Sigmoid colon (tissue), 7 donors: ENCODE measurements around the gene CTNNA1. TPM values are rescaled to one million over a fixed set of nuclear protein-coding genes. Genes with fewer than 3 reads are reported as not detected.

ENCODE experiments used
- DNase-seq: peaks from one replicate; pipeline ENCODE4 v3.0.0-alpha.2; 2019
- H3K27ac ChIP-seq, 4 donors: fragments of 200-600 bp; sonication (generic); one replicate each; pipeline ENCODE4 v1.5.1; 2016 to 2019; ENCODE audit warnings: mild to moderate bottlenecking in 1 of 4
- H3K27me3 ChIP-seq, 3 donors: fragments of 200-600 bp; sonication (generic); one replicate each; pipeline ENCODE4 v1.5.1; 2019; ENCODE audit warnings: mild to moderate bottlenecking in 1 of 3
- H3K36me3 ChIP-seq, 4 donors: fragments of 200-600 bp; sonication (generic); one replicate each; pipeline ENCODE4 v1.5.1; 2016 to 2019
- H3K4me1 ChIP-seq, 4 donors: fragments of 200-600 bp; sonication (generic); one replicate each; pipeline ENCODE4 v1.5.1; 2017 to 2019
- H3K4me3 ChIP-seq, 4 donors: fragments of 200-600 bp; sonication (generic); one replicate each; pipeline ENCODE4 v1.5.1; 2017 to 2019; ENCODE audit warnings: mild to moderate bottlenecking in 2 of 4, moderate library complexity in 1 of 4
- H3K9me3 ChIP-seq, 4 donors: fragments of 200-600 bp in 3 of 4; sonication (generic) in 3 of 4; one replicate each; pipeline versions ENCODE4 v1.5.1 to v1.6.1; 2013 to 2019
- EP300 ChIP-seq, 4 donors: sonication (generic); formaldehyde crosslinking; IDR thresholded peaks; one replicate each; pipeline ENCODE4 v1.6.1; 2017; ENCODE audit warnings: antibody characterized with exemption in 4 of 4
- POLR2A ChIP-seq, 2 donors: fragments of 450-650 bp; IDR thresholded peaks; one replicate each; pipeline ENCODE4 v1.6.1; 2016; ENCODE audit warnings: antibody characterized with exemption in 2 of 2, mild to moderate bottlenecking in 2 of 2, moderate library complexity in 2 of 2
- POLR2AphosphoS5 ChIP-seq, 4 donors: sonication (generic); formaldehyde crosslinking; IDR thresholded peaks; one replicate each; pipeline ENCODE4 v1.6.1; 2017; ENCODE audit warnings: antibody characterized with exemption in 4 of 4
- WGBS, 2 donors: extraction: QIAGEN DNeasy Blood & Tissue Kit; methylation state at CpG; one replicate each; pipeline ENCODE4 v1.1.7; 2013; 5-methylcytosine and 5-hydroxymethylcytosine counted together
- intact Hi-C: fragments of 100-400 bp; cut with DNase I; formaldehyde crosslinking; loops from one replicate; pipeline ENCODE4 v1.15.1; 2023
- polyA plus RNA-seq, 3 donors: library from polyadenylated mRNA; stranded (reverse); fragments of 200-250 nt; gene quantifications; one replicate each; pipeline ENCODE4 v1.2.3, GENCODE V29; 2013
- total RNA-seq, 4 donors: library from RNA; depleted of rRNA; stranded (reverse); fragments of >200 nt; gene quantifications; one replicate each; pipeline ENCODE4 v1.1.0, GENCODE V29; 2016
- TF ChIP-seq, protein P1 (sequence below), 4 experiments: fragments of 450-650 bp in 3 of 4; fragments of 200-600 bp in 1 of 4; IDR thresholded peaks; one replicate each; pipeline ENCODE4 v1.5.1; 2016 to 2019; ENCODE audit warnings: antibody characterized with exemption in 4 of 4, mild to moderate bottlenecking in 3 of 4, moderate library complexity in 2 of 4
- donor health status: healthy with polysubstance abuse.
- donor health status: Bipolar disorder and iron deficiency.
- donor health status: healthy.

The CTNNA1 gene
- total and polyA plus RNA-seq, 7 donors = 163 to 256 (median 188) TPM

DNA sequence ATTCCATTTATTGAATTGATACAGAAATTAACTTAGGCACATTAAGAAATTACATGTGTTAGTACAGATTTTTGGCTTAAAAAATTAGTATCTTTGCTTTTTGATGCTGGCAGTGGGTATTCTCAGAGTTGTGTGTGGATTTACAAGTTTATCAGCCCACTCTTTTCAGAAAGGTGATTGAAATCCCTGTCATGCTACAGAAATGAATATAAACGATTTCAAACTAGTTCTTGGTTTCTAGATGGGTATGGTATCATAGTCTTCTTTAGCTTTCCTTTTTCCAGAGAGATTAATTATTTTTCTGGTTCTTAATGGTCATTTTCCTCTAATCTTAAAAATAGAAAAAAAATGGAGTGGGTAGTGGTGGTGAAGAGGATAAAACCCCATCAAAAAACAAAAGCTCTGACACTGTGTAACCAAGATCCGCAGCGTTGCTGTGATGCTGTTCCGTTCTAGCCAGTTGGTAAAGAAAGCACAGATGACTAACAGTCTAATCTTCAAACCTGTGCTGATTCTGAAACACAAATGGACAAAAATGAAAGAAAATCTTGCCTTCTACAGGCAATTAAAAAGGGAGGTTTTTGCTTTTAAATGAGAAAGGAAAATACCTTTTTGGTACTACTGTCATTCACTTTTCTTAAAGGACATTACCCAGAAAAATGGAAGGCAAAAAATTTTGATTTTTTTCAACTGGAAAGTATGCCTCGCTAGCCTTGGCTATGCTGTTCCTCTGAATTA lies 116.7 kb downstream of the CTNNA1 start:
- H3K27me3 ChIP-seq = no peaks in the 10 kb centered on the region
- H3K4me3 ChIP-seq = no peak overlapping the region
- no peak overlapping the region for H3K27ac ChIP-seq
- 77 to 79% methylated on average over 5 of the region's 5 CpGs for WGBS, 2 donors
- intact Hi-C loops = no loop called here
- H3K36me3 ChIP-seq = no peaks in the 10 kb centered on the region
- DNase-seq = no peak
- TF ChIP-seq POLR2A (IDR thresholded peaks at IDR 0.05) (no peak), EP300 (IDR thresholded peaks at IDR 0.05) (no peak), POLR2AphosphoS5 (IDR thresholded peaks at IDR 0.05) (no peak)
- TF ChIP-seq, protein P1, sequence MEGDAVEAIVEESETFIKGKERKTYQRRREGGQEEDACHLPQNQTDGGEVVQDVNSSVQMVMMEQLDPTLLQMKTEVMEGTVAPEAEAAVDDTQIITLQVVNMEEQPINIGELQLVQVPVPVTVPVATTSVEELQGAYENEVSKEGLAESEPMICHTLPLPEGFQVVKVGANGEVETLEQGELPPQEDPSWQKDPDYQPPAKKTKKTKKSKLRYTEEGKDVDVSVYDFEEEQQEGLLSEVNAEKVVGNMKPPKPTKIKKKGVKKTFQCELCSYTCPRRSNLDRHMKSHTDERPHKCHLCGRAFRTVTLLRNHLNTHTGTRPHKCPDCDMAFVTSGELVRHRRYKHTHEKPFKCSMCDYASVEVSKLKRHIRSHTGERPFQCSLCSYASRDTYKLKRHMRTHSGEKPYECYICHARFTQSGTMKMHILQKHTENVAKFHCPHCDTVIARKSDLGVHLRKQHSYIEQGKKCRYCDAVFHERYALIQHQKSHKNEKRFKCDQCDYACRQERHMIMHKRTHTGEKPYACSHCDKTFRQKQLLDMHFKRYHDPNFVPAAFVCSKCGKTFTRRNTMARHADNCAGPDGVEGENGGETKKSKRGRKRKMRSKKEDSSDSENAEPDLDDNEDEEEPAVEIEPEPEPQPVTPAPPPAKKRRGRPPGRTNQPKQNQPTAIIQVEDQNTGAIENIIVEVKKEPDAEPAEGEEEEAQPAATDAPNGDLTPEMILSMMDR (IDR thresholded peaks at IDR 0.05) = no peak
- no peaks in the 10 kb centered on the region for H3K9me3 ChIP-seq
- peaks cover 0 to 49% (median 37%) of the 10 kb centered on the region in 4 donors for H3K4me1 ChIP-seq

DNA sequence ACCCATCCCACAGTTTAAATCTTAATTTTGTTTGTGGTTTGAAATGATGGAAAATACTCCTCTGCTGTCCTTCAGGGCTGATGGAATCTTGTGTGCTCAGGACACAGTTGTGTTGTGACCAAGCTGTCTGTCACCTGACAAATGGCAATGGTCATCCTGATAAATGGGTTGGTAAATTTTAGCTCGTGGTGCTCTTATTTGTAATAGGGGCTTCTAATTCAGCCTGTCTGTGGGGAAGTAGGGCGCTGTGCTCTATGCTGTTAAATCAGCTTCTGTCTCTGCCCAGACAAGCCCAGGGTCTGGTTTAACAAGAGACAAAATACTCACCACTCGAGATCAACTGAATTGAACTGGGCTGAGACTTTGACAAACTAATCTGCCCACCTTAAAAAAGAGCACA lies 117.4 kb downstream of the CTNNA1 start:
- no peaks in the 10 kb centered on the region for H3K9me3 ChIP-seq
- TF ChIP-seq POLR2A (IDR thresholded peaks at IDR 0.05) = no peak
- TF ChIP-seq POLR2AphosphoS5 (IDR thresholded peaks at IDR 0.05) = no peak
- TF ChIP-seq, protein P1 (IDR thresholded peaks at IDR 0.05) = no peak
- TF ChIP-seq EP300 (IDR thresholded peaks at IDR 0.05) = no peak
- no peaks in the 10 kb centered on the region for H3K27me3 ChIP-seq
- no peak overlapping the region for H3K27ac ChIP-seq
- H3K4me3 ChIP-seq = no peak overlapping the region
- intact Hi-C loops = no loop called here
- no peak for DNase-seq
- peaks cover 0 to 56% (median 40%) of the 10 kb centered on the region in 4 donors for H3K4me1 ChIP-seq
- 76 to 84% methylated on average over 3 of the region's 3 CpGs for WGBS, 2 donors
- H3K36me3 ChIP-seq = no peaks in the 10 kb centered on the region

DNA sequence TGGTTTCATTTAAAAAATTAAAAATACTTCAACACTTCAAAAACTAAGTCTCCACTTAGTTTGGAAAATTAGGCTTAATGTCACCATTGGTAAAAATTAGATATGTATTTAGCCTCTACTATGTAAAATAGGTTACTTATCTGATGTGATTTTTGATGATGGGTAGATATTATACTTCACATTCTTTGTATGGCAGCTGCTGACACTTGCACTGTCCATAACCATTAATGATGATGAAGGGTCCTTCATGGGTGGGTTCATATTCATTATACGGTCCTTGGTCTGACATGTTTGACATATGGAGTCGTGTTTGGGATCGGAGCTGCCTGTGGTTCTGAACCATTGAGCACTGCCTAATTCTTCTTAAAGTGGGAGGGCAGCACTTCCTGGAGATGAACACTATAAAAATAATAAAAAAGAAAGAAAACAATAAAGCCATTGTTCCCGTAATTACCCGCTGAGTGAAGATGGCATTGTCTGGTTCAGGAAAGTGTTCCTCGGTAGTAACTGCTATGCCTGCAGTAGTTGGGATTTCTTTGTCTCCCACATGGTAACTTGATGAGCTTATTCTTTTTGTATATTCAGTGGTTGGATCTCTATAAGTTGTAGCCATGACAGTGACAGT lies 119.7 kb downstream of the CTNNA1 start:
- WGBS, 2 donors = 62 to 78% methylated on average over 6 of the region's 6 CpGs
- DNase-seq = no peak
- Histone ChIP-seq H3K4me1 (peaks cover 0 to 55% (median 42%) of the 10 kb centered on the region in 4 donors), H3K27me3 (no peaks in the 10 kb centered on the region), H3K9me3 (no peaks in the 10 kb centered on the region), H3K4me3 (no peak overlapping the region), H3K36me3 (no peaks in the 10 kb centered on the region), H3K27ac (no peak overlapping the region)
- intact Hi-C loops = no loop called here
- TF ChIP-seq POLR2AphosphoS5 (IDR thresholded peaks at IDR 0.05) = no peak
- TF ChIP-seq POLR2A (IDR thresholded peaks at IDR 0.05) = no peak
- TF ChIP-seq, protein P1 (IDR thresholded peaks at IDR 0.05) = no peak
- TF ChIP-seq EP300 (IDR thresholded peaks at IDR 0.05) = no peak

DNA sequence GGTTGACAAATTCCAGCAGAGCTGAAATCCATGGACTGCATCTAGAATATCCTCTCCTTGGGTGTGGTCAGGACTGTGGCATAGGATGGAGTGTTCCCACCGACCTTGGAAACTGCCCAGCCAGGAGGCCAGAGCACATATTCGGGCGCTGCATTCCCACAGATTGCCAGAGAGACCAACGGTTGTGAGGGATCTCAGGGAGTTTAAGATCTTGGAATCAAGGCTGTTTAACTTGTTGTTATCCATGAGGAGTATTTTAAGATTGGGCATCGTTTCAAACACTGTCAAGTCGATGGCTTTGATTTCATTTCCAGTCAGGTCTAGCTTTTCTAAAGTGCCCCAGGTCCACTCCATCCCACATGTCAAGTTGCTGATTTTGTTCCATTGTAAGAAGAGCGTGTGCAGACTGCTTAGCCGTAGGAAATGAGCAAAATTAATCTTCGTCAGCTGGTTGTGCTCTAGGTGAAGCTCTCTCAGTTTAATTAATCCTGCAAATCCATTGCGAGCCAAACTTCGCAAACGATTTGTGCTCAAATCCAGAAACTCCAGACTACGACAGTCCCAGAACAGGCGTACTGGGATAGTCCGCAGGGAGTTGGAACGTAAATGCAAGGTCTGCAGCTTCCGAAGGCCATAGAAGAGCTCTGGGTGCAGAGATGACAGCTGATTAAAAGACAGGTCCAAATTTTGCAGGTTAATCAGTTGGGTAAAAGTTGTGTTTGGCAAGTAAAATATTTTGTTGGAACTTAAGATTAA lies 120.4 kb downstream of the CTNNA1 start:
- no peak overlapping the region for H3K27ac ChIP-seq

More for the DNA sequence above, 120.4 kb downstream of the CTNNA1 start:
- 83 to 85% methylated on average over 17 of the region's 17 CpGs for WGBS, 2 donors
- Histone ChIP-seq H3K27me3 (no peaks in the 10 kb centered on the region), H3K9me3 (no peaks in the 10 kb centered on the region), H3K4me1 (peaks cover 0 to 59% (median 46%) of the 10 kb centered on the region in 4 donors), H3K4me3 (no peak overlapping the region), H3K36me3 (no peaks in the 10 kb centered on the region)
- intact Hi-C loops = no loop called here
- no peak for DNase-seq
- TF ChIP-seq, protein P1 (IDR thresholded peaks at IDR 0.05) = no peak
